Gastrocnemius medialis (tissue), 4 donors: ENCODE data around the gene PMAIP1. TPM values are rescaled to one million over a fixed set of nuclear protein-coding genes. Genes with fewer than 3 reads are reported as not detected.

Source experiments
- ATAC-seq, 2 donors: fragments of 150-250 bp; one replicate each; pipeline ENCODE4 v1.9.1; 2016
- DNase-seq, 2 donors: peaks; one replicate each; pipeline ENCODE4 v3.0.0-alpha.2; 2019
- H3K27ac ChIP-seq, 4 donors: fragments of 200-600 bp; sonication (generic); 1 replicate in 1 of 4; 2 replicates in 3 of 4; pipeline ENCODE4 v1.5.1; 2016 to 2018; ENCODE audit warnings: mild to moderate bottlenecking in 2 of 4, moderate library complexity in 1 of 4
- H3K27me3 ChIP-seq, 3 donors: fragments of 200-600 bp; sonication (generic) in 2 of 3; 1 replicate in 1 of 3; 2 replicates in 2 of 3; pipeline versions ENCODE4 v1.5.1 to v1.6.0; 2016 to 2019; ENCODE audit warnings: mild to moderate bottlenecking in 1 of 3, moderate library complexity in 1 of 3
- H3K36me3 ChIP-seq, 2 donors: fragments of 200-600 bp; sonication (generic) in 1 of 2; one replicate each; pipeline ENCODE4 v1.5.1; 2017 to 2018
- H3K4me1 ChIP-seq, 2 donors: fragments of 200-600 bp; sonication (generic) in 1 of 2; one replicate each; pipeline ENCODE4 v1.5.1; 2016 to 2017; ENCODE audit warnings: mild to moderate bottlenecking in 2 of 2
- H3K4me3 ChIP-seq, 4 donors: fragments of 200-600 bp; sonication (generic) in 3 of 4; 1 replicate in 1 of 4; 2 replicates in 3 of 4; pipeline ENCODE4 v1.5.1; 2016 to 2019; ENCODE audit warnings: mild to moderate bottlenecking in 2 of 4
- H3K9me3 ChIP-seq, 3 donors: fragments of 200-600 bp; sonication (generic) in 2 of 3; 1 replicate in 1 of 3; 2 replicates in 2 of 3; pipeline ENCODE4 v1.5.1; 2016 to 2019
- POLR2A ChIP-seq, 2 donors: fragments of 450-650 bp; IDR thresholded peaks; one replicate each; pipeline ENCODE4 v1.6.1; 2017; ENCODE audit warnings: antibody characterized with exemption in 2 of 2, mild to moderate bottlenecking in 2 of 2, moderate library complexity in 2 of 2
- in situ Hi-C, 4 donors: fragments of 200-750 bp; cut with MboI; loops; one replicate each; pipeline versions ENCODE4 v1.15.0 to v1.8.0; 2017; ENCODE audit warnings: low sequenced_read_pairs in 4 of 4
- intact Hi-C: fragments of 100-400 bp; cut with DNase I; formaldehyde crosslinking; loops from one replicate; pipeline ENCODE4 v1.15.1; 2023; ENCODE audit warnings: low total_unique reads
- total RNA-seq, 4 donors: library from RNA; depleted of rRNA; stranded (reverse); fragments of >200 nt; gene quantifications; one replicate each; pipeline versions ENCODE4 v1.1.0 to v1.2.3, GENCODE V29; 2016
- TF ChIP-seq, protein P1 (sequence below), 5 experiments: fragments of 450-650 bp in 3 of 5; fragments of 200-600 bp in 2 of 5; sonication (generic) in 2 of 5; IDR thresholded peaks in 4 of 5; conservative IDR thresholded peaks in 1 of 5; 1 replicate in 4 of 5; 2 replicates in 1 of 5; pipeline ENCODE4 v1.5.1; 2016 to 2019; ENCODE audit warnings: antibody characterized with exemption in 5 of 5, mild to moderate bottlenecking in 3 of 5, moderate library complexity in 3 of 5

PMAIP1 gene
- total RNA-seq, 4 donors from 2014 or later = 0.27 to 1.7 (median 1.2) TPM; not detected in 1

DNA sequence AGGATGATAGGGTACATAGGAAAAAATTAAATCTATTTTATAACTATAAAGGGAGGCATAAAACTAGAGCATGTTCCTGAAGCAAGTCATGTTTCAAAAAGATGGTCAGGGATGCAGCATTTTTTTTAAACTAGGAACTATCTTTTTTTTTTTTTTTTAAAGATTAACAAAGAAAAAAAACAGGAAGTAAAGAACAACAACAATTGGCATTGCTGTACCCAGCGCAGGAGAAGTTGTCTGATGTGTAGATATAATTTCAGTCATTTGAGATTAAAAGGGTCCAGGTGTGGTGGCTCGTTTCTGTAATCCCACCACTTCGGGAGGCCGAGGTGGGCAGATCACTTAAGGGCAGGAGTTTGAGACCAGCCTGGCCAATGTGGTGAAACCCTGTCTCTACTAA, 41.5 kb downstream of the PMAIP1 start:
- Histone ChIP-seq H3K4me1 (no peaks in the 10 kb centered on the region), H3K27ac (no peak overlapping the region), H3K27me3 (no peaks in the 10 kb centered on the region), H3K36me3 (no peaks in the 10 kb centered on the region), H3K4me3 (no peak overlapping the region), H3K9me3 (no peaks in the 10 kb centered on the region)
- no peak for ATAC-seq
- intact Hi-C loops (no loop called here), in situ Hi-C loops (no loop called here)
- no peak for TF ChIP-seq POLR2A (IDR thresholded peaks at IDR 0.05)
- TF ChIP-seq, protein P1, sequence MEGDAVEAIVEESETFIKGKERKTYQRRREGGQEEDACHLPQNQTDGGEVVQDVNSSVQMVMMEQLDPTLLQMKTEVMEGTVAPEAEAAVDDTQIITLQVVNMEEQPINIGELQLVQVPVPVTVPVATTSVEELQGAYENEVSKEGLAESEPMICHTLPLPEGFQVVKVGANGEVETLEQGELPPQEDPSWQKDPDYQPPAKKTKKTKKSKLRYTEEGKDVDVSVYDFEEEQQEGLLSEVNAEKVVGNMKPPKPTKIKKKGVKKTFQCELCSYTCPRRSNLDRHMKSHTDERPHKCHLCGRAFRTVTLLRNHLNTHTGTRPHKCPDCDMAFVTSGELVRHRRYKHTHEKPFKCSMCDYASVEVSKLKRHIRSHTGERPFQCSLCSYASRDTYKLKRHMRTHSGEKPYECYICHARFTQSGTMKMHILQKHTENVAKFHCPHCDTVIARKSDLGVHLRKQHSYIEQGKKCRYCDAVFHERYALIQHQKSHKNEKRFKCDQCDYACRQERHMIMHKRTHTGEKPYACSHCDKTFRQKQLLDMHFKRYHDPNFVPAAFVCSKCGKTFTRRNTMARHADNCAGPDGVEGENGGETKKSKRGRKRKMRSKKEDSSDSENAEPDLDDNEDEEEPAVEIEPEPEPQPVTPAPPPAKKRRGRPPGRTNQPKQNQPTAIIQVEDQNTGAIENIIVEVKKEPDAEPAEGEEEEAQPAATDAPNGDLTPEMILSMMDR (IDR thresholded peaks at IDR 0.05 in 4 of 5, conservative IDR thresholded peaks at IDR 0.05 in 1 of 5) = no peak
- no peak for DNase-seq

GRCh38 chr18:59942601-59943000, 42.8 kb downstream of the PMAIP1 start:
- ATAC-seq (no peak), DNase-seq (no peak)
- H3K9me3 ChIP-seq = no peaks in the 10 kb centered on the region
- intact Hi-C loops (no loop called here), in situ Hi-C loops (no loop called here)
- H3K27me3 ChIP-seq = no peaks in the 10 kb centered on the region
- no peak for TF ChIP-seq POLR2A (IDR thresholded peaks at IDR 0.05)
- TF ChIP-seq, protein P1 (IDR thresholded peaks at IDR 0.05 in 4 of 5, conservative IDR thresholded peaks at IDR 0.05 in 1 of 5) = no peak
- H3K4me1 ChIP-seq = no peaks in the 10 kb centered on the region
- no peak overlapping the region for H3K4me3 ChIP-seq
- H3K27ac ChIP-seq = no peak overlapping the region
- H3K36me3 ChIP-seq = no peaks in the 10 kb centered on the region

DNA sequence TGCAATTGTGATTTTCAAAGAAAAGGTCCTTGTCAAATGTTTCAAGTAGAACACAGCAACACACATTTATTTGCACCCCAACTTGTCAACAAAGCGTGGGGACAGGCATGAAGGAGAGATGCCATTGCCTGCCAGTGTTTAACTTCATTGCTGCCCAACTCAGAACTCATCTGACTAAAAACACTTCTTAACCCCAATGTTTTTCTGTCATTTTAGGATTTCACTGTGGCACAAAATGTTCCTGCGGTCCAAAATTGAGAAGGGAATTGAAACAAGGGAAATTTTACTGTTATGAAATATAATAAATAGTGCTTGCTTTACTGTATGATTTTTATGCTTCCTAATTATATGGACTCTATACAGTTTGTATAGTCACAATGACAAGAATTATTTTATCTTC, 45.7 kb downstream of the PMAIP1 start:
- no peak for ATAC-seq
- no peaks in the 10 kb centered on the region for H3K4me1 ChIP-seq
- H3K36me3 ChIP-seq = no peaks in the 10 kb centered on the region
- in situ Hi-C loops (no loop called here), intact Hi-C loops (no loop called here)
- H3K9me3 ChIP-seq = no peaks in the 10 kb centered on the region
- DNase-seq = no peak
- H3K27ac ChIP-seq = no peak overlapping the region
- H3K4me3 ChIP-seq = no peak overlapping the region
- no peaks in the 10 kb centered on the region for H3K27me3 ChIP-seq
- no peak for TF ChIP-seq POLR2A (IDR thresholded peaks at IDR 0.05)
- TF ChIP-seq, protein P1 (IDR thresholded peaks at IDR 0.05 in 4 of 5, conservative IDR thresholded peaks at IDR 0.05 in 1 of 5) = no peak

- in situ Hi-C loops = no loop called here
- H3K27ac ChIP-seq = no peak overlapping the region
- H3K27me3 ChIP-seq = no peaks in the 10 kb centered on the region
- no peak overlapping the region for H3K4me3 ChIP-seq
- no peak for TF ChIP-seq POLR2A (IDR thresholded peaks at IDR 0.05)
- TF ChIP-seq, protein P1 (IDR thresholded peaks at IDR 0.05 in 4 of 5, conservative IDR thresholded peaks at IDR 0.05 in 1 of 5) = no peak
- H3K4me1 ChIP-seq = no peaks in the 10 kb centered on the region
- no peak for DNase-seq
- no peaks in the 10 kb centered on the region for H3K36me3 ChIP-seq
- H3K9me3 ChIP-seq = no peaks in the 10 kb centered on the region
- ATAC-seq = no peak
- intact Hi-C loops = no loop called here
These were observed 50.6 kb downstream of the PMAIP1 start for GRCh38 chr18:59950215-59950944.

DNA sequence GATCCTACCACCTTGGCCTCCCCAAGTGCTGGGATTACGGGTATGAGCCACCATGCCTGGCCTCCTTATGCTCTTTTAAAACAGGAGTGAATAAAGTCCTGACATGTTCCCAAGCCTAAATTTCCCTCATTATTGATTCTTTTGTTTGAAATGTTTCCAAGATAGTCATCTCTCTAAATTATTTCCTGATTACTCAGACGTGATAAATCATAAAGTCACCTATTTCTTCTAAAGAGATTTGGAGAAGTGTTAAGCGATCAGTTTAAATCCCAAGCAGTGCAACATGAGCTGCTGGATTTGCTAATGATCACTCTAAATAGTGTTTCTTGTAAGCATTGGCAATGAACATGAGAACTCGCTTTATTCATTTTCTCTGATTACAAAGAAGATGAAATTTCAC, 51.8 kb downstream of the PMAIP1 start:
- in situ Hi-C loops (no loop called here), intact Hi-C loops (no loop called here)
- H3K27ac ChIP-seq = no peak overlapping the region
- no peaks in the 10 kb centered on the region for H3K4me1 ChIP-seq
- DNase-seq (no peak), ATAC-seq (no peak)
- TF ChIP-seq, protein P1 (IDR thresholded peaks at IDR 0.05 in 4 of 5, conservative IDR thresholded peaks at IDR 0.05 in 1 of 5) = no peak
- TF ChIP-seq POLR2A (IDR thresholded peaks at IDR 0.05) = no peak
- no peak overlapping the region for H3K4me3 ChIP-seq
- H3K9me3 ChIP-seq = no peaks in the 10 kb centered on the region
- H3K27me3 ChIP-seq = no peaks in the 10 kb centered on the region
- H3K36me3 ChIP-seq = no peaks in the 10 kb centered on the region
